K562 (cell line): Measurements from ENCODE around the gene NRCAM.

ENCODE experiments used
- NR2C2 ChIP-seq, 2 experiments: fragments of 200-800 bp in 1 of 2; sonication (Bioruptor generic) in 1 of 2; sonication (generic) in 1 of 2; formaldehyde crosslinking in 1 of 2; IDR thresholded peaks; 2 replicates each; pipeline versions ENCODE4 v1.6.1 to v1.8.0; 2016 to 2022; ENCODE audit warnings: mild to moderate bottlenecking in 1 of 2, missing compliant biosample characterization in 1 of 2, missing genetic modification characterization in 1 of 2, missing genetic modification reagents in 1 of 2
- POLR2A ChIP-seq: fragments of 450-650 bp; conservative IDR thresholded peaks from 2 replicates; pipeline ENCODE4 v1.6.1; 2016
- SETDB1 ChIP-seq: IDR thresholded peaks from one replicate; pipeline ENCODE4 v1.6.1; 2012; ENCODE audit warnings: low read length, control low read depth, inconsistent platforms
- SP2 ChIP-seq: IDR thresholded peaks from 2 replicates; pipeline ENCODE4 v1.6.1; 2011; ENCODE audit warnings: mild to moderate bottlenecking, low read depth, low read length, moderate library complexity; ENCODE audit not compliant: poor library complexity, severe bottlenecking; ENCODE audit errors: extremely low read depth
- TSC22D4 ChIP-seq: fragments of 450-650 bp; IDR thresholded peaks from 2 replicates; pipeline ENCODE4 v1.6.1; 2016; ENCODE audit warnings: missing genetic modification characterization, missing biosample characterization, control low read depth
- ZFPM2 ChIP-seq: fragments of 250-450 bp; sonication (Bioruptor Pico); IDR thresholded peaks from 2 replicates; pipeline ENCODE4 v1.5.1; 2022; ENCODE audit warnings: mild to moderate bottlenecking
- TF ChIP-seq, protein P1 (sequence below): sonication (generic); formaldehyde crosslinking; IDR thresholded peaks from 2 replicates; pipeline ENCODE4 v1.9.0; 2022; ENCODE audit warnings: mild to moderate bottlenecking, missing genetic modification reagents
- TF ChIP-seq, protein P2 (sequence below): fragments of 250-450 bp; sonication (Bioruptor Pico); IDR thresholded peaks from 2 replicates; pipeline ENCODE4 v1.5.0; 2020; ENCODE audit warnings: mild to moderate bottlenecking
- TF ChIP-seq, protein P3 (sequence below), 3 experiments: IDR thresholded peaks in 2 of 3; conservative IDR thresholded peaks in 1 of 3; 2 replicates each; pipeline ENCODE4 v1.5.1; 2011 to 2012; ENCODE audit warnings: low read length in 3 of 3, mild to moderate bottlenecking in 3 of 3, control low read depth in 2 of 3, improper control_type of control experiment in 1 of 3, inconsistent platforms in 1 of 3, low read depth in 1 of 3, mixed read lengths in 1 of 3, moderate library complexity in 1 of 3; ENCODE audit not compliant: insufficient read depth in 2 of 3

DNA sequence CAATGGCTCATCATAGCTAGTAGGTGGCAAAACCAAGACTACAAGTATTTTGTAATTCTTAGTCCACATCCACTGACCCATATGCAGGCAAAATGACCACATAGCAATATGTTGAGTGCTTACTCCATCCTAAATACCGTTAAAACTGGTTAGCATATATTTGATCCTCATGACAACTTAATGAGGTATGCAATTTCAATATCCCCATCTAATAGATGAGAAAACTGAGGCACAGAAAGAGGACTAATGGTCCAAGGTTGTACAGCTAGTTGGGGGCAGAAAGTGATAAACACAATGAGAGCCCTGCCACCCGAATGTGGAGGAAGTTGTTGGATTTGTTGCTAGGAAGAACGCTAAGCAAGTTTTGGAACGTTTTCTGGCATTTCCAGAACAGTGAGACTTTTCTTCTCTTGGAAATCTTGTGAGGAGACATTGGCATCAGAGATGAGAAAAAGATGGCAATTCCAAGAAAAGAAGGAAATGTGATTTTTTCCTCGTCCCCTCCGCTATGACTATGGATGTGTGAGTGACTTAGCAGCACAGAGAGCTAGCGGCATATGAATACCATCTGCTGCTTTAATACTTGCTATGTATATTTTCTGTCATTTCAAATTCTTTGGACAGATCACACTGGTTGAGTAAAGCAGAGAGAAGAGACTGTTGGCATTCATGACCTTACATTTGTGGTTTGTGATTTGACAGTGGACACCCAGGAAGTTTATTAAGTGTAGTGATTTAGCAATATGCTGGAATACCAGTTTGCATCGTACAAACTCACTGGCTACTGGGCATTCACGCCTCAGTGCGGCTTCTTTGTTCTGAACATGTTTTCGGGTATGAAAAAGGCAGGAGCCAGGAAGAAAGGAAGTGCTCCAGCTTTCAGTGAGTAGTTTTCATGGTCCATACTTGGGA lies 51.5 kb downstream of the NRCAM start:
- TF ChIP-seq, protein P1, sequence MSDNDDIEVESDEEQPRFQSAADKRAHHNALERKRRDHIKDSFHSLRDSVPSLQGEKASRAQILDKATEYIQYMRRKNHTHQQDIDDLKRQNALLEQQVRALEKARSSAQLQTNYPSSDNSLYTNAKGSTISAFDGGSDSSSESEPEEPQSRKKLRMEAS (CRISPR knock-in tag): no peak
- no peak for TF ChIP-seq POLR2A
- TF ChIP-seq ZFPM2 (CRISPR knock-in tag): no peak
- TF ChIP-seq, protein P2, sequence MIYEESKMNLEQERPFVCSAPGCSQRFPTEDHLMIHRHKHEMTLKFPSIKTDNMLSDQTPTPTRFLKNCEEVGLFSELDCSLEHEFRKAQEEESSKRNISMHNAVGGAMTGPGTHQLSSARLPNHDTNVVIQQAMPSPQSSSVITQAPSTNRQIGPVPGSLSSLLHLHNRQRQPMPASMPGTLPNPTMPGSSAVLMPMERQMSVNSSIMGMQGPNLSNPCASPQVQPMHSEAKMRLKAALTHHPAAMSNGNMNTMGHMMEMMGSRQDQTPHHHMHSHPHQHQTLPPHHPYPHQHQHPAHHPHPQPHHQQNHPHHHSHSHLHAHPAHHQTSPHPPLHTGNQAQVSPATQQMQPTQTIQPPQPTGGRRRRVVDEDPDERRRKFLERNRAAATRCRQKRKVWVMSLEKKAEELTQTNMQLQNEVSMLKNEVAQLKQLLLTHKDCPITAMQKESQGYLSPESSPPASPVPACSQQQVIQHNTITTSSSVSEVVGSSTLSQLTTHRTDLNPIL (CRISPR knock-in tag): no peak
- no peak for TF ChIP-seq SETDB1
- no peak for TF ChIP-seq TSC22D4 (tag)
- TF ChIP-seq, protein P3, sequence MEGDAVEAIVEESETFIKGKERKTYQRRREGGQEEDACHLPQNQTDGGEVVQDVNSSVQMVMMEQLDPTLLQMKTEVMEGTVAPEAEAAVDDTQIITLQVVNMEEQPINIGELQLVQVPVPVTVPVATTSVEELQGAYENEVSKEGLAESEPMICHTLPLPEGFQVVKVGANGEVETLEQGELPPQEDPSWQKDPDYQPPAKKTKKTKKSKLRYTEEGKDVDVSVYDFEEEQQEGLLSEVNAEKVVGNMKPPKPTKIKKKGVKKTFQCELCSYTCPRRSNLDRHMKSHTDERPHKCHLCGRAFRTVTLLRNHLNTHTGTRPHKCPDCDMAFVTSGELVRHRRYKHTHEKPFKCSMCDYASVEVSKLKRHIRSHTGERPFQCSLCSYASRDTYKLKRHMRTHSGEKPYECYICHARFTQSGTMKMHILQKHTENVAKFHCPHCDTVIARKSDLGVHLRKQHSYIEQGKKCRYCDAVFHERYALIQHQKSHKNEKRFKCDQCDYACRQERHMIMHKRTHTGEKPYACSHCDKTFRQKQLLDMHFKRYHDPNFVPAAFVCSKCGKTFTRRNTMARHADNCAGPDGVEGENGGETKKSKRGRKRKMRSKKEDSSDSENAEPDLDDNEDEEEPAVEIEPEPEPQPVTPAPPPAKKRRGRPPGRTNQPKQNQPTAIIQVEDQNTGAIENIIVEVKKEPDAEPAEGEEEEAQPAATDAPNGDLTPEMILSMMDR (IDR thresholded peaks at IDR 0.05 in 2 of 3, conservative IDR thresholded peaks at IDR 0.05 in 1 of 3; ENCODE audit: insufficient read depth in 2 of 3, low read depth in 1 of 3, low read length in 3 of 3): no peak
- TF ChIP-seq SP2: no peak
- no peak for TF ChIP-seq NR2C2 (CRISPR knock-in tag; IDR thresholded peaks at IDR 0.05)
- TF ChIP-seq NR2C2 (tag; IDR thresholded peaks at IDR 0.05): no peak
